Glutamatergic neuron (in vitro differentiated cells): Measurements from ENCODE around the gene NHEJ1. TPM values are rescaled to one million over a fixed set of nuclear protein-coding genes. Genes with fewer than 3 reads are reported as not detected.

Experiments used
- DNase-seq: peaks from one replicate; pipeline ENCODE4 v3.0.0; 2022
- H3K27ac Mint-ChIP-seq: one replicate; pipeline ENCODE4 v1.8.0; 2020; ENCODE audit warnings: mild to moderate bottlenecking, mixed read lengths, inconsistent platforms; ENCODE audit not compliant: unreplicated experiment
- H3K27me3 Mint-ChIP-seq: one replicate; pipeline ENCODE4 v1.8.0; 2020; ENCODE audit warnings: mild to moderate bottlenecking, moderate library complexity, mixed read lengths, inconsistent platforms; ENCODE audit not compliant: unreplicated experiment
- H3K36me3 Mint-ChIP-seq: one replicate; pipeline ENCODE4 v1.8.0; 2020; ENCODE audit warnings: mild to moderate bottlenecking, mixed read lengths, inconsistent platforms; ENCODE audit not compliant: unreplicated experiment
- H3K4me1 Mint-ChIP-seq: one replicate; pipeline ENCODE4 v1.8.0; 2020; ENCODE audit warnings: mild to moderate bottlenecking, low read depth, mixed read lengths, inconsistent platforms; ENCODE audit not compliant: unreplicated experiment
- H3K4me3 Mint-ChIP-seq: one replicate; pipeline ENCODE4 v1.8.0; 2020; ENCODE audit warnings: mild to moderate bottlenecking, mixed read lengths, inconsistent platforms; ENCODE audit not compliant: unreplicated experiment
- H3K9me3 Mint-ChIP-seq: one replicate; pipeline ENCODE4 v1.8.0; 2020; ENCODE audit warnings: mild to moderate bottlenecking, moderate library complexity, mixed read lengths, inconsistent platforms; ENCODE audit not compliant: unreplicated experiment
- total RNA-seq: library from RNA; stranded (reverse); fragmentation: NEBNext Ultra II Directional; extraction: Animal tissue kit (Norgen Biotek cat#: 25700); gene quantifications from one replicate; pipeline ENCODE4 v1.2.1, GENCODE V29; 2021; ENCODE audit not compliant: unreplicated experiment
- TF ChIP-seq, protein P1 (sequence below): fragments of 200-600 bp; sonication (generic); IDR thresholded peaks from one replicate; pipeline ENCODE4 v1.5.0; 2021; ENCODE audit not compliant: partially characterized antibody, unreplicated experiment

Gene NHEJ1
- total RNA-seq, 1 donor from 2014 or later = 24.8 TPM

GRCh38 chr2:219131327-219131726 lies 29.3 kb downstream of the NHEJ1 start:
- TF ChIP-seq, protein P1, sequence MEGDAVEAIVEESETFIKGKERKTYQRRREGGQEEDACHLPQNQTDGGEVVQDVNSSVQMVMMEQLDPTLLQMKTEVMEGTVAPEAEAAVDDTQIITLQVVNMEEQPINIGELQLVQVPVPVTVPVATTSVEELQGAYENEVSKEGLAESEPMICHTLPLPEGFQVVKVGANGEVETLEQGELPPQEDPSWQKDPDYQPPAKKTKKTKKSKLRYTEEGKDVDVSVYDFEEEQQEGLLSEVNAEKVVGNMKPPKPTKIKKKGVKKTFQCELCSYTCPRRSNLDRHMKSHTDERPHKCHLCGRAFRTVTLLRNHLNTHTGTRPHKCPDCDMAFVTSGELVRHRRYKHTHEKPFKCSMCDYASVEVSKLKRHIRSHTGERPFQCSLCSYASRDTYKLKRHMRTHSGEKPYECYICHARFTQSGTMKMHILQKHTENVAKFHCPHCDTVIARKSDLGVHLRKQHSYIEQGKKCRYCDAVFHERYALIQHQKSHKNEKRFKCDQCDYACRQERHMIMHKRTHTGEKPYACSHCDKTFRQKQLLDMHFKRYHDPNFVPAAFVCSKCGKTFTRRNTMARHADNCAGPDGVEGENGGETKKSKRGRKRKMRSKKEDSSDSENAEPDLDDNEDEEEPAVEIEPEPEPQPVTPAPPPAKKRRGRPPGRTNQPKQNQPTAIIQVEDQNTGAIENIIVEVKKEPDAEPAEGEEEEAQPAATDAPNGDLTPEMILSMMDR = no peak
- Mint-ChIP-seq H3K27ac (no peak overlapping the region), H3K4me1 (peaks cover 4% of the 10 kb centered on the region), H3K36me3 (no peaks in the 10 kb centered on the region), H3K9me3 (peaks cover 2% of the 10 kb centered on the region), H3K4me3 (no peak overlapping the region), H3K27me3 (no peaks in the 10 kb centered on the region)
- no peak for DNase-seq

DNA sequence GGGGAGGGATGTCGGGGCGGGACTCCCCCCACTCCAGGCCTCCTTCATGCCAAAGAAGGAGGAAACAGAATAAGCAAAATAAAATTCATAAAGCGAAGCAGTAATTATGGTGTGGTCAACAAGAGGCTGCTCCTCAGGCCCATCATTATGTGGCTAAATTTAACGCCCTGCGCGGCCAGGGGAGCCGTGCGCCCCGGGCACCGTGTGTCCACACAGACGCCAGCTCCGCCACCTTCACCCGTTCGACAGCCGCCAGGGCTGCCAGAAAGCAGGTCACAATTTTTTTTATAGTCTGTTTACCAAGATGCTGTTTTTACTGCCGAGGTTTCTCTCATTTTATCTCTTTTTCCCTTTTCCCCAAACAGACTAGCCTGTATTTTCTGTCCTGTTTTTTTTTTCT lies 31.0 kb downstream of the NHEJ1 start:
- Mint-ChIP-seq H3K27me3 (no peaks in the 10 kb centered on the region), H3K9me3 (peaks cover 2% of the 10 kb centered on the region), H3K36me3 (no peaks in the 10 kb centered on the region), H3K4me3 (no peak overlapping the region), H3K27ac (no peak overlapping the region), H3K4me1 (peaks cover 4% of the 10 kb centered on the region)
- DNase-seq = no peak
- TF ChIP-seq, protein P1 = no peak

DNA sequence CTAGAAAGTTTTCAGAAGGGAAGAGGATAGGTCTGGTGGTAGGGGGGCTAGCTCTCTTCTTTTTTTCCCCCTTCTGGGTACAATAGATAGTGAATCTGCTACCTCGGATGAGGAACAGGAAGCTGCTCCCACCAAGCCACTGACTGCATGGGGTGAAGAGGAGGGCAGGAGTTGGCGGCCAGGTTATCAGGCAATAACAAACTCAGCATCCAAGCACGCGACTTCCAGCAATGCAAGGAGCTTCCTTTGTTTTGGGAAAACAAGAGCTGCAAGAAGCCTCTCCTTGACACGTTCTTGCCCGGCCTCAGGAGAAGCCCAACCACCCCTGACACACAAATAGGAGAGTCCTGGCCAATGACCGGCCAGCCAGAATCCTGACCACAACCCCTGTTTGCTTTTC lies 32.2 kb downstream of the NHEJ1 start:
- Mint-ChIP-seq H3K9me3 (peaks cover 2% of the 10 kb centered on the region), H3K36me3 (no peaks in the 10 kb centered on the region), H3K27me3 (no peaks in the 10 kb centered on the region), H3K4me1 (peaks cover 4% of the 10 kb centered on the region), H3K27ac (no peak overlapping the region), H3K4me3 (no peak overlapping the region)
- TF ChIP-seq, protein P1 = no peak
- no peak for DNase-seq

- Mint-ChIP-seq H3K4me3 (no peak overlapping the region), H3K36me3 (no peaks in the 10 kb centered on the region), H3K27ac (no peak overlapping the region), H3K9me3 (peaks cover 2% of the 10 kb centered on the region), H3K27me3 (no peaks in the 10 kb centered on the region), H3K4me1 (peaks cover 14% of the 10 kb centered on the region)
- no peak for DNase-seq
- TF ChIP-seq, protein P1 = no peak
These were observed 33.5 kb downstream of the NHEJ1 start for GRCh38 chr2:219127037-219127635.

- H3K4me1 Mint-ChIP-seq = peaks cover 15% of the 10 kb centered on the region
- H3K27me3 Mint-ChIP-seq = no peaks in the 10 kb centered on the region
- TF ChIP-seq, protein P1 = no peak
- H3K4me3 Mint-ChIP-seq = no peak overlapping the region
- H3K36me3 Mint-ChIP-seq = no peaks in the 10 kb centered on the region
- DNase-seq = no peak
- no peak overlapping the region for H3K27ac Mint-ChIP-seq
- peaks cover 2% of the 10 kb centered on the region for H3K9me3 Mint-ChIP-seq
These were observed 34.1 kb downstream of the NHEJ1 start for GRCh38 chr2:219126555-219126954.
